GM21515 (cell line): ENCODE results near the gene AQP12A.

ENCODE experiments used
- ATAC-seq: cut with Tn5 transposase; IDR thresholded peaks from one replicate; pipeline ENCODE4 v1.9.1; 2021; ENCODE audit not compliant: unreplicated experiment

The AQP12A gene

DNA sequence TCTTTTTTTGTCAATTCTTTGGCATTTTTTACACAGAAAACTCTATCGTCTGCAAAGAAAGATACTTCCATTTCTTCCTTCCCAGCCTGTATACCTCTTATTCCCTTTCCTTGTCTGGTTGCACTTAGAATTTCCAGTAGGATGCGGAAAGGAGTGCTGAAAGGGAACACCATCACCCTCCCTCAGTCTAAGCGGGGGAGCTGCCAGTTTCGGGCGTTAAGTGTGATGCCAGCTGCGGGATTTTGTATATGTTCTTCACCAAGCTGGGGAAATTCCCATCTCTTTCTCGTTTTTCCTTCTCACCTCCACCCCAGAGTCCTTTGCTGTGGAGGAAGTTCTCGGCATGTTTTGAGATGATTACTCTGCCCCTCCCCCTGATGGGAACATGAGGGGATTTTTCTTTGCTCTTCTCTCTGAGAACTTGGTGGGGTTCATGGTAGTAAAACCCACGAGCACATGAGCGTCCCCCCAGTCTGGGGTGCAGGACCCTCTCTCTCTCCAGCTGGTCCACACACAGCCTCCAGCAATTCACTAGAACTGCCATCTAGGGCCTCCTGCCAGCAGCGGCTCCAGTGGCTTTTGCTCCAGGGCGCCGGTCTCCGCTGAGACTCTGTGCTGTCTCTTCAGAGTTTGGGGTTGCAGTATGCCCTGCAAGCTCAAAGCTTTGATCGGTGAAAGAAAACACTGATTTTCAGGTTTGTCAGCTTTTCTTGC is 15.5 kb downstream of the AQP12A start:
- ATAC-seq = no peak

DNA sequence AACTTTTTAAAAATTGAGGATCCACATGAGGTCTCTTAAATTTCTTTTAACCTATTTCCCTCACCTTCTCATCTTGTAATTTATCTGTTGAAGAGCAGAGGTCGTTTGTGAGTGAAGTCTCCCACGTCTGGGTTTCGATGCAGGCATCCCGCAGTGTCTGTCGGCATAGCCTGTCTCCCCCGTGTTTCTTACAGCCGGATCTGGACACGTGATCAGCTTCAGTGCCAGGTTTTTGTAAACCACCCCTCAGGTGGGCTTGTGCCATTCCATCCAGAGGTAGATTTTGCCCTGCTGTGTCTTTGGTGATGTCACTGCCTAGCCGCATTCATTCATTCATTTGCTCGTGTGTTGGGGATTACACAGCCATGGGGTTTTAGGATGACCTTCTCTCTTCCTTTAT is 16.2 kb downstream of the AQP12A start:
- ATAC-seq = no peak

DNA sequence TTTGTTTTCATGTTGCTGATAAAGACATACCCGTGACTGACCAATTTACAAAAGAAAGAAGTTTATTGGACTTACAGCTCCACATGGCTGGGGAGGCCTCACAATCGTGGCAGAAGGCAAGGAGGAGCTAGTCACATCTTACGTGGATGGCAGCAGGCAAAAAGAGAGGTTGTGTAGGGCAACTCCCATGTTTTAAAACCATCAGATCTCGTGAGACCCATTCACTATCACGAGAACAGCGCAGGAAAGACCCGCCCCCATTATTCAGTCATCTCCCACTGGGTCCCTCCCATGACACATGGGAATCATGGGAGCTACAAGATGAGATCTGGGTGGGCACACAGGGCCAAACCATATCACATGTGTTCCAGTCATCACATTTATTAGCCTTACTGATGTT is 16.8 kb downstream of the AQP12A start:
- no peak for ATAC-seq

DNA sequence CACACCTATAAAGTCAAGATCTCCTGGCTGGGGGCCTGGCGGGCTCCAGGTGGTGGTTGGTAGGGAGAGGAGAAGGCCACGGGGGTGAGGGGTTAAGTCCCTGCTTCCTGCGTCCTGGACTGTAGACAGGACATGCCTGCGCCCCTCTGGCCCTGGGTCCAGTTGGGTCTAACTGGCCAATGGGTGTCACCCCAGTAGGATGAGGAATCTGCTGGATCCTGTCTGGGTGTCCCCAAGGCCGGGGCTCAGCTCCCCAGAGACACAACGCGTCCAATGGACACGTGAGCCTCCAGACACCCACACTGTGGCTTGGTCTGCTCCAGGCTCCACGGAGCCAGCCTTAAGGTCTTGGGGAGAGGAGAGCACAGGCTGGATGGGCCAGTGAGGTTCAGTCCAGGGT is 19.6 kb downstream of the AQP12A start:
- ATAC-seq = no peak

DNA sequence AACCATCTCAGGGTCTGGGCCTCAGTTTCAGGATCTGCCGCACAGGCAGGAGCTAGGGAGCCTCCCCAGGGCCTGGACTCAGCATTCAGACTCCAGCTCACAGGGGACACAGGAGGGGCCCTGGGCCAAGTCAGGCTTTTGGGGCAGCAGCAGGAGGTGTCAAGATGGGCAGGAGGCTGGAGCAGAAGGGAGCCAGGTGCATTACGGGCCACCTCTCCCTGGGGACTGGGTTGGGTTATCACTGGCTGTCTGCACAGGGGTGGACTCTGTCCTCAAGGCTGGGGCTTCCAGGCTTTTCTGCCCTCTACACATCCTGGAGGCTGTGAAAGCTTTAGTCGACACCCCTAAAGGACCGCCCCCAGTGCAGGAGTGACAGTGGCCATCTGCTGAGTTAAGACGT is 20.0 kb downstream of the AQP12A start:
- no peak for ATAC-seq

DNA sequence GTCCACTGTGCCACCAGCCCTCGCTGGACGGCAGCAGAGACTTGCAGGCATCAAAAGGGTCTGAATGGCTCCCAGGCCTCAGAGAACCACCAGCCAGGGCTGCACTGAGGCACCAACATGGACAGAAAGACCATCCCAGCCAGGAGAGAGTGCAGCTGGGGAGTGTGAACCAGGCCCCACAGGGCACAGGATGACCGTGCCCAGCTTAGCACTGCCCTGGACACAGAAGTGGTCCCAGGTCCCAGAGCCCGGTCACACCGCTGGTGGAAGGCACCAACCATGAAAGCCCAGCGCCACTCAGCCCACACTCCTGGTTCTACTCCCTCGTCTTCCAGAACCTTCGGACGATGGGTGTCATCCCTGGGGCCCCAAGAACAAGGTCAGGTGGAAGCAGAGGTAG is 20.5 kb downstream of the AQP12A start:
- ATAC-seq = no peak

DNA sequence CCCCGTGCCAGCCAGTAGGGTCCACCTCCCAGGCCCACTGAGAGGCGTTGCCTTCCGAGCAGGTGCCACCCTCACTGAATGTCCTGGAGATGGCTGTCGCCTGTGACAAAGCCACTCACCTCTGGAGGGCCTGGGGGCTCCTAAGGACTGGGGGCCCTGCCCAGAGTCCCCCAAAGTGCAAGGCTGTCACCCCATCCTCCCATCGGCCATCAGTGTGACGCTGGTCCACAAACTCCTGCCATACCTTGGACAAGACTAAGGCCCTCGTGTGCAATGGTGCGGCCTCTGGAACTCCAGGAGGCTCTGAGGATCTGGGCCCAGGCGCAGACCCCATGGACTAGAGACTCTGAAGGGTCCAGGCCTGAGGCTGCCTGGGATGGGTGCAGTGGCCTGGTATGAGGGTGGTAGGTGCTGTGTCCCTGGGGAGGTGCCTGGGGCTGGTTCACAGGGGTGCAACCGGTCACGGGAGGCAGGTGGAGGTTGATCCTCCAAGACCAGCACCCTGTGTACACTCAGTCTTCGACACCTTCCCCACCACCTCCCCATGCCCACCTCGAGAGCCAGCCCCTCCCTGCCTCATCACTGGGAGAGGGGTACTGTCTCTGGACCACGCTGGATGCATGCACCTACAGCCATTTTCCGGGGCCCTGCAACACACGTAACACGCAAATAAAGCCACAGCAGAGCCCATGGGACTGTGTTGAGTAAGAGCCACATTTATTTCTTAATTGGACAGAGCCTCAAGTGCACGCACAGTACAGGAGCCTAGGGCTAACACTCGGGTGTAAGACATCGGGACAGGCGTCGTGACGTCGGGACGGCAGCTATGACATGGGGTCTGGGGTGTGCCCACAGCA is 21.6 kb downstream of the AQP12A start:
- no peak for ATAC-seq

DNA sequence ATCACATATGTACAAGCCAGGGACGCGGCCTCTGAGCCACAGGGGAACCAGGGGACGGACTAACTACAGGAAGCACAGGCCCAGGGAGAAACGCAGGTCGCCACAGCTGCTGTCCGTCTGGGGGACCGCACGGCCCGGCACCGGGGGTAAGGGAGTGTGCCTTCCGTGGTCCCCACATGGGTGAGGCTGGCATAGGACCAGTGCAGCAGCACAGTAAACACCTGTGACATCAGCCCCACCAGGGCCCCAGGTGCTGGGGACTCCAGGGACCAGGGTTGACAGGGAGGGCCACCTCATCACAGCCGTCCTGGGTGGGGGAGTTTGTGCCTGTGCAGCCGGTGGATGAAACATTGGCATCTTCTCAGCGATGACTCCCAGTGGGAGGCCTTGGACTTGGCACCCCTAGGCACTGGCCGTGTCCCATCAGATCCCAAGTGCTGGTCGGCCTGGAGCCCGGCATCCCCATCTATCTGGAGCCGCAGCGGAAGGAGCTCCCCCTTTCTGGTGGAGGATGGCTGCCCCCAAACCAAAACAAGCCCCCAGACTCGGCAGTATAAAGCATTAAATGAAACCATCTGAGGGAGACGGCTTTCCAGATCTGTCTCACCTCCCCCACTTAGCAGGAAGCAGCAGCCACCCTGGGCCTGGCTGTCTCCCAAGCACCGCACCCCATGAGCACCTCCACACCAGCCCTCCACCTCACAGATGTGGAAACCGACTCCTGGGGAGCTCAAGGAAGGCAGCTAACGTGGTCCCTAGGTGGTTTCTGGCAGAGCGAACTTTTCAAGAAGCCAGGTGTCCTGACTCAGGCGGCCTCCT is 22.5 kb downstream of the AQP12A start:
- ATAC-seq = no peak

DNA sequence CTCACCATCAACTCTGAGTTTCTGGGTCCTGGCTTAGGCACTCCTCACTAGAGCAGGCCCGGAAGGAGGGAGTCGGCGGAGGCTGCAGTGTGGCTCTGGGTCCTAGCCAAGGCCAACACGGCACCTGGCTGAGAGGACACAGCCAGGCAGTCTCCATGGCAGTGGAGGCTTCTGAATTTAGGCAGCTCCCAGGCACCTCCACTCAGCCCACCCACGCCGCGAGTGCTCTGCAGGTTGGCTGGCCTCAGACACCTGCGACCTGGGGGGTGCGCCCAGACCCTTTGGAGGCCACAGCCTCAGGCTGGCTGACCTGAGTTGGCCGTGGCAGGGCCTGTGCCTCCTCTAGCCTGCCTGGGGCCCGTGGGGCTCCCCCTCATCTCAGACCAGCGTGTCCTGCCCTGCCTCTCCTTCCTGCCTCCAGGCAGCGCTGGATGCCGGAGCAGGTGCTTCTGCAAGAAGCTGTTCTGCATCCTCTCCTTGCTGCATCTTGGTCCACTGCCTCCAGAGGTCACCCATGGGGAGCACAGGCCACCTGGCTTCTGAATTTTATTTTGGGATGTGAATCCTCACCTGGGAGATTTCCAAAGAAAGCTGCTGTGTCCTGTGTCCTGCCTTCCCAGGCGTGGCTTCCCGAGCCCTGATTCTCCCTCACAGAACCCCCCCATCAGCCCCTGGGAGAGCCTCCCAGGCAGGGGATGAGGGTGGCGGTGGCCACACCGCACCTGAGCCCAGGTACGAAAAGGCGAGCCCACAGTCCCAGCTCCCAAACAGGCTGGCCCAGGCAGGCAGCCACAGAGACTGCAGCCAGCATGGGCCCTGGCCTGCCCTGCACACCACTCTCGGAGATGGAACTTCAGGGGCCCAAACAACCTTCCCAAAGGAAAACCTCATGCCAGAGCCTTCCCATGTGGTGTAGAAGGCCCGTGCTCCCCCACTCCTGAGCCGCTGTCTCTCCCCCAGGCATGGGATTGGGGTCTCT is 23.4 kb downstream of the AQP12A start:
- no peak for ATAC-seq

DNA sequence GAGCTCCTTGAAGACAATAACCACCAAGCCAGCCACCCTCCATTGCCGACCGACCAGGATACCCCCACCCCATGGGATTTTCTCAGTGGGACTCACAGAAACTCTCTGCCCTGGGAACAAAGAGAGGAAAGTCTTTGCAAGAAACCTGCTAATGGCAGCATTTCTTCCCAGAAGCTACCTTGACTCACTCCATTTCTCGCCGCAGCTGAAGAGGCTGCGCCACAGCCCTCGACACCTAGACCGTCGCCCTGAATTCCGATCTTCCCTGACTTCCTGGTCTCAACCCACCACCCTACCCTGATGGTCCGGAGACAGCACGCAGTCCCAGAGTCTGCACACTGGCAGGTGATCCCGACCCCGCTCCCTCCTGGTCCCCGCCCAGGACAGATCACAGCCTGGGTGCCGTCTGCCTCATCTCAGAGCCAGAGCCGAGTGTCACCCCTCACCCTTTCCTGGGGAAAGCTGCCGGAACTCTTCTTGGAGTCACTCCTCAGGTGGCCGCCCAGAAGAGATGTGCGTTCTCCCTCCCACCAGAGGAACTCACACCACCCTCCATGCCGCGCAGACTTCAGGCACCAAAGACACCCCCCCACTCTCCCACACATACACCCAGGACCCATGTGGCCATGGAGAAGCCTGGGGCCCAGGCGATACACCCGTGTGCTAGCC is 24.6 kb downstream of the AQP12A start:
- ATAC-seq = no peak

DNA sequence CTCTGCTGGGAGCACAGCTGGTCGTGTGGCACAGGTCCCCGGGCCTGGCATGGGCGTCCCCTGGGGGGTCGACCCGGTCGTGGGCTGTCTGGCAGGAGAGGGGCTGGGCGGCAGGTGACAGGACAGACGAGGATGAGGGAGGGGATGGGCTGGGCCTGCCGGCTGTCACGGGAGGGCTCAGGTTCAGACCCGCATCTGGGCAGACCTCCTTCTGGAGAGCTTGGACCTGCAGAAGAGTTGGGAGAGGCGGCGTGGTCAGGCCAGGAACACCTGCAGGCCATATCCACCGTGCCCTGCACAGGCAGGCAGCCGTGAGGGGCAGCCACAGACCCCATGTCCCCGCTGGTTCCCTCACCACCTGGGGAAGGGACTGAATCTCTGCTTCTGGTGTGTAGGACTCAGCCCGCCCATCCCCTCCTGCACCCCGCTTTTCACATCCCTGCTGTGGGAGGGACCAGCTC is 25.5 kb downstream of the AQP12A start:
- no peak for ATAC-seq

DNA sequence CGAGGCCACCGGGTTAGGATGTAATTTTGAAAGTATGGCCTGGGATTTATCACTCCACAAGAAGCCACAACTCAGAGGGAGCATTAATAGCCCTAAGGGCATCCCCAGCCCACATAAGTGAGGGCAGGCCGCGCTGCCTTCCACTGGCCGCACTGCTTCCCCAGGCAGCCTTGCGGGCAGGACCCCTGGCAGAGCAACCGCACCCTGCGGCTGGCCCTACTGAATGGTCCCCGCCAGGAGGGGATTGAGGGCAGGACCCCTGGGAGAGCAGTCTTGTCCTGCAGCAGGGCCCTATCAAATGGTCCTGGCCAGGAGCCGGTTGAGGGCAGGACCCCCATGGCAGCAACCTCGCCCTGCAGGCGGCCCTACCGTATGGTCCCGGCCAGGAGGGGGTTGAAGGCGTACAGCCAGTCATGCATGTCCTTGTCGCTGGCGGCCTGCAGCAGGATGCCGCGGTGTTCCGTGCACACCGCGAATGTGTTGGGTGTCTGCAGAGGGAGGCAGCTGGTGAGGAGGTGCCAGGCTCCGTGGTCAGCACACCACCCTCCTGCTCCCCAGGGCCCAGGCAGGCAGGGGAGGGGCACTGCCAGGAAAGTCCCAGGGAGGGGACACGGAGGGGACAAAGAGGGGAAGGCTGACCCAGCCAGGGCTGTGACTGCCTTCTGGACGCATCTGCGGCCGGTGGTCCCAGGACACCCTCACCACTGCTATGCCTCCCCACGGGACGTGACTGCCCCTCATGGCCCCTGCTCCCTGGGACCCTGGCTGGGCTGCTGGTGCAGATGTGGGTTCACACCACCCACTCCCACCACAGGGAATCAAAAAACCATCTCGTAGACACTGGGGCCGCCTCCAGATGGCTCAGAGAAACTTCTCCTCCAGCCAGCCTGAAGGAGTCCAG is 26.3 kb downstream of the AQP12A start:
- ATAC-seq = no peak

DNA sequence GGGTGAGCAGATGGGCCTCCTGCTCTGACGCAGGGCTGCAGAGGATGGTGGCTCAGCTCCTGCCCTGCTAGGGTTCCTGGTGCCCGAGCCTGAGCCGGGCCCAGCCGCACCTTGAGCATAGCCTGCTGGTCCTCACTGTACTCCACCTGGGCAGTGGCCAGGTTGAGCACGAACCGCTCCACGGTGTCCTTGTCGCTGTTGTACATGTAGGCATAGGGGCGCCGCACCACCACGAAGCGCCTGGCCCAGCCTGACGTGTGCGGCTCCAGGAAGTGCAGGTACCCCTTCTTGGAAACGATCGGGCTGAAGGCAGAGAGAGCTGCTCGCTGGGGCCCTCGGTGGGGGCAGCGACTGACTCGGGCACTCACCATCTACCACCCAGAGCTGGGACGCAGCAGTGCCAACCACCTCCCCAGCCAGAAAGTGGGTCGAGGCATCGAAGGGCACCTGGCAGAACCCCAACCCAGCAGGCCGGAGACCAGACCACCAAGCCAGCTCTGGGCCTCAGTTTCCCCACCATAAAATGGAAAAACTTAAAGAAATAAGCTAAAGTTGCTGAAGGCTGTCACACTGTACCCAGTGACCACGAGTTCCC is 27.3 kb downstream of the AQP12A start:
- no peak for ATAC-seq

DNA sequence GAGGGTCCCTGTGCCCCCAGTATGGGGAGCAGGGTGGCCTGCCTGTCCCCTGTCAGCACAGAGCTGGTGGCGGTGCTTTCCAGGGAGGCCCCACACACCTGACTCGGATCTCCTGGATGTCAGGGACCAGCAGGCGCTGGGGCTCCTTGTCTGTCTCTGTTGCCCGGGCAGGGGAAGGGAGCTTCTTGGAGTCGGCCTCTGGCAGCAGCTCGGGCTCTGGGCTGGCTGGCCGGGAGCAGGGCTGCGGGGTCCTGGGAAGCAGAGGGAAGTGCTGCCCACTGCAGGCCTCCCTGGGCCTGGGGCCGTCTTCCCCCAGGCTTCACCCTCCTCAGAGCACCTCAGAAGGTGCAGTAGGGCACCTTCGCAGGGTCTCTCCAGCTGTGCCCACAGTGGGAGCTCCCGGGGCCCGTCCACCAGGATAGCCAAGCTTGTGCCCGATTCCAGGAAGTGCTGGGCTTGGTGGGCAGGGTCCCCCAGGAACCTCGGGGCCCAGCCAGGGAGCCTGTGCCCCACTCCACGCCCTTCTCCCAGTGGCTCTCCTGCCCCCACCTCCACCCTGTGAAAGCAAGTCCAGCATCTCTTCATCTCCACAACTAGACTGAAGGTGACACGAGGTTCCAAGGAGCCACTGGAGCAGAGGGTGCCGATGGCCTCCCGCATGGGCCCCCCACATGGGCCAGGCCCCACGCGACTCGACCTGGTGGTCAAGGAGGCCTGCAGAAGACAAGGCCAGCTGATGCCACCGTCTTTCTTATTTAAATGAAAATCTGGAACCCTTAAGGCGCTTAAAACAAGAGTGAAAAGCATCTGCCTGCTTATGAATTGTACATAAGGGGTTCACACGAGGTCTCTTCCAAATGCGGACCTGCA is 28.2 kb downstream of the AQP12A start:
- no peak for ATAC-seq

DNA sequence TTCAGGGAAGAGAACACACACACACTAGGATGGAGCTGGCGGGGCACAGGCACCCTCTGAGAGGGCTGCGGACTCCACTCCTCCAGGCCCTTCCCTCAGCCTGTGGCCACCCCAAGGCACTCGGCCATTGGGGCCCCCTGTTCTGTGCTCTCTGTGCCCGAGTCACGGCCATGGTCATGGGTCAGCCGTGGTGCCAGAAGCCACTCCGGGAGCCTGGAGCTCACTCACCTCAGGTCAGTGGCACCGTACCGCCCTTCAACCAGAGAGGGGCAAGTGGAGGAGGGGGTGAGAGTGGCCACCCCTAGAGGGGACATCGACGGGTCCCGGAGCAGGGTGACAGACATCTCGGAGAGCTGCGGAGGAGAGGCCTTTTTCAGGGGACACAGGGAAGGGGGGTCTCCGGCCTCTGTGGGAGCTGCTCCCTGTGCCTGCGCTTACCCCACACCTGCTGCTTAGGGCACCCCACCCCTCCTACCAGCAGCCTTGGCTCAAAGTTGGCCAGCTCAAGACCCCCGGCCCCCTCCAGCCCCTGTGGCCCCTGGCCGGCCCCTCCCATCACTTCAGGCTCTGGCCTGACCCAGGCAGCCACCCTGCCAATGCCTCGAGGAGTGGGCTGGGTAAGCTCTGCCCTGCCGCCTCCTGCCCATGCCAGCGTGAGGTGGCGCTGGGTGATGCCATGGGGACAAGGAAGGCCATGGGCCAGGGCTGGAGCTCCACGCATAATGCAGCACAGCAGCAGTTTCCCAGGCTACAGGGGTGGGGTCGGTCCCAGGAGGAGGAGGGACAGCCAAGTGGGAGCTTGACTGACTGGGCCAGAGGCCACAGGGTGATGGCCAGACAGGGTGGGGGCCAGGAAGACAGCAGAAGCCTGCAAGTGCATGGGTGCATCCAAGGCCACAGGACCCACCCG is 29.3 kb downstream of the AQP12A start:
- ATAC-seq = no peak

DNA sequence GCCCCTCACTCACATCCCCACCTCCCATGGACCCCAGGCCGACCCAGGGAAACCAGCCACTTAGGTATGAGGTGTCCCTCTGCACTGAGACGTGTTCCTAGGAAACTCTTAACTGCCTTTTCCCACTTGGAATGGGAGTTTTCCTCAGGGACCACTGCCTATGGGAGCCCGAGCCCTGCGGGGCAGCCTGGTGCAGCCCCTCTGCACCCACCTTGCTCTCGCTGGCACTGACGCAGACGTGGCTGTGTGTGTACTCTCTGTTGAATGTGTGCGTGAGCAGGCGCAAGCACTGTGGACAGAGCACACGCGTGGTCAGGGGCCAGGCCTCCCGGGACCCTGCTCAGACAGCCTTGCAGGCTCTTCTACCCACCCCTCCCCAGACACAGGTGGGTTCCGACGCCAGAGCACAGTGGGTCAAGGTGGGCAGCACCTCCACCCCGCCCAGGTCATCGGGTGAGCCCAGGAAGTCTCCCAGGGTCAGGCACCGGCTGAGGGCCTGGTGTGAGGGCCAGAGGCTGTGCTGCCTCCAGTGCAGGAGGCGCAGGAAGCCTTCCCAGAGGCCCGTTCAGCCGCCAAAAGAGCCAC is 30.0 kb downstream of the AQP12A start:
- ATAC-seq = no peak
